NB4 (cell line): ENCODE data around the gene CUTA.

Experiments
- CTCF ChIP-seq: IDR thresholded peaks from one replicate; pipeline ENCODE4 v1.5.1; 2012; ENCODE audit warnings: low read depth, low read length
- MAX ChIP-seq: IDR thresholded peaks from 2 replicates; pipeline ENCODE4 v1.6.1; 2011; ENCODE audit warnings: low read depth, low read length
- MYC ChIP-seq: IDR thresholded peaks from 2 replicates; pipeline ENCODE4 v1.6.1; 2011; ENCODE audit warnings: low read depth, low read length
- POLR2A ChIP-seq: IDR thresholded peaks from 2 replicates; pipeline ENCODE4 v1.6.1; 2011; ENCODE audit warnings: mild to moderate bottlenecking; ENCODE audit not compliant: insufficient read length; ENCODE audit errors: extremely low read depth

- TF ChIP-seq POLR2A, result peak; percentile 44
- TF ChIP-seq CTCF, result no peak
- no peak for TF ChIP-seq MAX
- TF ChIP-seq MYC, result no peak
Measured at GRCh38 chr6:33390767-33391277, 27.1 kb downstream of the CUTA start.
